AG04449 (cell line): ENCODE results near the gene ZNF629.

Source experiments
- CTCF ChIA-PET: fragments of 350-600 bp; formaldehyde crosslinking; extraction: SDS; loops from one replicate; lab custom pipeline; 2021; ENCODE audit warnings: antibody characterized with exemption; lab: Yijun Ruan, JAX
- POLR2A ChIA-PET: fragments of 400-600, 350-600 bp; formaldehyde crosslinking; extraction: SDS; loops from one replicate; lab custom pipeline; 2020; ENCODE audit warnings: antibody characterized with exemption, inconsistent platforms; lab: Yijun Ruan, JAX
- DNase-seq: peaks from one replicate; pipeline ENCODE4 v3.0.0-alpha.2; 2010; ENCODE audit warnings: low read depth, low spot score
- H3K4me3 ChIP-seq: 2 replicates; pipeline ENCODE4 v1.5.1; 2011; ENCODE audit warnings: low read depth, mild to moderate bottlenecking, control low read depth, low read length
- CTCF ChIP-seq: IDR thresholded peaks from one replicate; pipeline ENCODE4 v1.5.1; 2011; ENCODE audit warnings: mild to moderate bottlenecking, moderate library complexity, low read length, control low read depth, inconsistent platforms; ENCODE audit not compliant: insufficient read depth; ENCODE audit errors: missing control alignments

ZNF629 gene

GRCh38 chr16:30773826-30774225 lies 13.2 kb downstream of the ZNF629 start:
- DNase-seq = no peak
- H3K4me3 ChIP-seq = no peak overlapping the region
- ChIA-PET POLR2A (interaction anchor here (1.9 kb wide), 1 partner anchor 14 kb away, joined by 8 read pairs; no protein-coding TSS in a partner anchor), CTCF (interaction anchor here (1.2 to 2.2 kb wide), 3 partner anchors 9 to 128 kb away, joined by 3 to 11 read pairs (median 6); no protein-coding TSS in a partner anchor)
- TF ChIP-seq CTCF = no peak

- DNase-seq = no peak
- ChIA-PET POLR2A (no interaction called here), CTCF (no interaction called here)
- TF ChIP-seq CTCF = no peak
- H3K4me3 ChIP-seq = no peak overlapping the region
These were observed 15.3 kb downstream of the ZNF629 start for GRCh38 chr16:30771726-30772125.

- POLR2A ChIA-PET = no interaction called here
- no peak for TF ChIP-seq CTCF
- no peak for DNase-seq
- no peak overlapping the region for H3K4me3 ChIP-seq
- CTCF ChIA-PET = interaction anchor here (0.7 to 1.0 kb wide), 2 partner anchors 10 to 25 kb away, joined by 3 read pairs; no protein-coding TSS in a partner anchor
These were observed 17.5 kb downstream of the ZNF629 start for GRCh38 chr16:30769379-30770089.

GRCh38 chr16:30768583-30769181 lies 18.3 kb downstream of the ZNF629 start:
- POLR2A ChIA-PET = interaction anchor here (0.7 kb wide), 1 partner anchor 21 kb away, joined by 3 read pairs; no protein-coding TSS in a partner anchor

GRCh38 chr16:30767767-30768465 lies 19.1 kb downstream of the ZNF629 start:
- TF ChIP-seq CTCF = no peak
- no peak overlapping the region for H3K4me3 ChIP-seq
- DNase-seq = no peak
- CTCF ChIA-PET = interaction anchor here (1.0 kb wide), 1 partner anchor 21 kb away, joined by 3 read pairs; no protein-coding TSS in a partner anchor
- POLR2A ChIA-PET = interaction anchor here (0.7 kb wide), 2 partner anchors 10 to 21 kb away, joined by 3 read pairs; no protein-coding TSS in a partner anchor

More at GRCh38 chr16:30768583-30769181, 18.3 kb downstream of the ZNF629 start:
- CTCF ChIA-PET = no interaction called here
- TF ChIP-seq CTCF = no peak
- DNase-seq = no peak
- no peak overlapping the region for H3K4me3 ChIP-seq
